Vagina (tissue), 2 donors: ENCODE data around the gene ARGLU1.

Source experiments
- POLR2AphosphoS5 ChIP-seq, 2 donors: sonication (generic); formaldehyde crosslinking; IDR thresholded peaks; one replicate each; pipeline ENCODE4 v1.9.0; 2017; ENCODE audit warnings: antibody characterized with exemption in 2 of 2, mild to moderate bottlenecking in 2 of 2, low read depth in 1 of 2; ENCODE audit not compliant: insufficient read depth in 1 of 2
- TF ChIP-seq, protein P1 (sequence below), 3 experiments: fragments of 450-650 bp in 2 of 3; fragments of 200-600 bp in 1 of 3; sonication (generic) in 1 of 3; IDR thresholded peaks; one replicate each; pipeline ENCODE4 v1.5.1; 2017 to 2019; ENCODE audit warnings: antibody characterized with exemption in 3 of 3, mild to moderate bottlenecking in 2 of 3, moderate library complexity in 2 of 3

DNA sequence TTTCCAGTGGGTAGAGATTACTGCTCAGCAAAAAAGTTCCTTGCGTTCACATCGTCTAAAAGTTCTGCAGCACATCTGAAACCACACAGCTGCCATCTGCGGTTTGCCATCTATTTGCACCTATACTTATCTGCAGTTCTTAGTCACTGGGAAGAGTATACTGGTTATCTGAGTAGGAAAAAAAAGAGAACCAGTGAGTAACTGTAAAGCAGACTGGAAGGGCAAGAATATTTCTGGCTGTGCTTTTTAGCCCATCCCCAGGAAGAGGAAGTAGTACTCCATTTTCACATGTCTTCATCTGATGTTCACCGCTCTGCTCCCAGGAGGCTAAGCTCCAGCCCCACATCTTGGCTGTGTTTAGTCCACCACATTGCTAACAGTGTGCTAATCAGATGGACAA, 68.0 kb downstream of the ARGLU1 start:
- TF ChIP-seq, protein P1, sequence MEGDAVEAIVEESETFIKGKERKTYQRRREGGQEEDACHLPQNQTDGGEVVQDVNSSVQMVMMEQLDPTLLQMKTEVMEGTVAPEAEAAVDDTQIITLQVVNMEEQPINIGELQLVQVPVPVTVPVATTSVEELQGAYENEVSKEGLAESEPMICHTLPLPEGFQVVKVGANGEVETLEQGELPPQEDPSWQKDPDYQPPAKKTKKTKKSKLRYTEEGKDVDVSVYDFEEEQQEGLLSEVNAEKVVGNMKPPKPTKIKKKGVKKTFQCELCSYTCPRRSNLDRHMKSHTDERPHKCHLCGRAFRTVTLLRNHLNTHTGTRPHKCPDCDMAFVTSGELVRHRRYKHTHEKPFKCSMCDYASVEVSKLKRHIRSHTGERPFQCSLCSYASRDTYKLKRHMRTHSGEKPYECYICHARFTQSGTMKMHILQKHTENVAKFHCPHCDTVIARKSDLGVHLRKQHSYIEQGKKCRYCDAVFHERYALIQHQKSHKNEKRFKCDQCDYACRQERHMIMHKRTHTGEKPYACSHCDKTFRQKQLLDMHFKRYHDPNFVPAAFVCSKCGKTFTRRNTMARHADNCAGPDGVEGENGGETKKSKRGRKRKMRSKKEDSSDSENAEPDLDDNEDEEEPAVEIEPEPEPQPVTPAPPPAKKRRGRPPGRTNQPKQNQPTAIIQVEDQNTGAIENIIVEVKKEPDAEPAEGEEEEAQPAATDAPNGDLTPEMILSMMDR (IDR thresholded peaks at IDR 0.05), result no peak
- no peak for TF ChIP-seq POLR2AphosphoS5 (IDR thresholded peaks at IDR 0.05; ENCODE audit: insufficient read depth in 1 of 2, low read depth in 1 of 2)
